Left lung (tissue), 10 donors: Measurements from ENCODE around the gene PPP1R10. TPM values are rescaled to one million over a fixed set of nuclear protein-coding genes. Genes with fewer than 3 reads are reported as not detected.

ENCODE experiments used
- ATAC-seq: fragments of 200-7000 bp; cut with Tn5 transposase; one replicate; pipeline ENCODE4 v1.9.1; 2020; ENCODE audit warnings: moderate library complexity
- DNase-seq, 4 donors: peaks; one replicate each; pipeline ENCODE4 v3.0.0-alpha.2; 2013 to 2020
- H3K27ac ChIP-seq, 2 donors: fragments of 200-600 bp; sonication (generic) in 1 of 2; one replicate each; pipeline versions ENCODE4 v1.5.0 to v1.8.0; 2020 to 2021
- H3K27me3 ChIP-seq, 2 donors: fragments of 200-600 bp; sonication (generic) in 1 of 2; one replicate each; pipeline versions ENCODE4 v1.5.0 to v1.8.0; 2020 to 2021
- H3K36me3 ChIP-seq, 2 donors: fragments of 200-600 bp; sonication (generic) in 1 of 2; one replicate each; pipeline versions ENCODE4 v1.5.0 to v1.8.0; 2020 to 2021
- H3K4me1 ChIP-seq, 2 donors: fragments of 200-600 bp; one replicate each; pipeline ENCODE4 v1.8.0; 2021
- H3K4me3 ChIP-seq, 2 donors: fragments of 200-600 bp; sonication (generic) in 1 of 2; one replicate each; pipeline versions ENCODE4 v1.5.0 to v1.8.0; 2020 to 2021; ENCODE audit warnings: mild to moderate bottlenecking in 1 of 2
- H3K9me3 ChIP-seq, 2 donors: fragments of 200-600 bp; sonication (generic) in 1 of 2; one replicate each; pipeline versions ENCODE4 v1.5.0 to v1.8.0; 2020 to 2021
- CTCF ChIP-seq, 2 donors: fragments of 200-600 bp; sonication (generic) in 1 of 2; IDR thresholded peaks; one replicate each; pipeline versions ENCODE4 v1.5.0 to v1.8.0; 2021; ENCODE audit warnings: antibody characterized with exemption in 2 of 2
- intact Hi-C, 2 donors: fragments of 100-400 bp; cut with DNase I; formaldehyde crosslinking; loops; one replicate each; pipeline versions ENCODE4 v1.11.2 to v1.14.2; 2022
- polyA plus RNA-seq, 6 donors: library from polyadenylated mRNA; unstranded; fragments of 120-200 nt; gene quantifications; one replicate each; pipeline ENCODE4 v1.2.1, GENCODE V29; 2013; ENCODE audit not compliant: insufficient read length in 6 of 6
- total RNA-seq, 2 donors: library from RNA; stranded (reverse); fragmentation: NEBNext Ultra II Directional; extraction: Animal tissue kit (Norgen Biotek cat#: 25700); gene quantifications; one replicate each; pipeline ENCODE4 v1.2.1, GENCODE V29; 2021
- donor health status: DM: no; HTN: yes; CAD: no.
- donor health status: DM: no; HTN: no; CAD: no.

The PPP1R10 gene
- total and polyA plus RNA-seq, 8 donors, result 44.9 to 71.1 (median 49.6) TPM

GRCh38 chr6:30656513-30656912, 39.5 kb upstream of the PPP1R10 start:
- H3K36me3 ChIP-seq, result peaks cover 5 to 100% of the 10 kb centered on the region in 2 donors
- ATAC-seq, result peak; percentile 32
- peak in 1 of 4 donors; percentile 61 for DNase-seq
- H3K27me3 ChIP-seq, result no peaks in the 10 kb centered on the region
- TF ChIP-seq CTCF (IDR thresholded peaks at IDR 0.05), result no peak
- H3K4me1 ChIP-seq, result no peaks in the 10 kb centered on the region
- no peaks in the 10 kb centered on the region for H3K9me3 ChIP-seq
- intact Hi-C loops, result no loop called here
- no peak overlapping the region for H3K4me3 ChIP-seq
- no peak overlapping the region for H3K27ac ChIP-seq

GRCh38 chr6:30655743-30656094, 38.7 kb upstream of the PPP1R10 start:
- H3K36me3 ChIP-seq, result peaks cover 5 to 100% of the 10 kb centered on the region in 2 donors
- intact Hi-C loops, result no loop called here
- no peak overlapping the region for H3K27ac ChIP-seq
- no peaks in the 10 kb centered on the region for H3K9me3 ChIP-seq
- TF ChIP-seq CTCF (IDR thresholded peaks at IDR 0.05), result no peak
- ATAC-seq (no peak), DNase-seq (no peak)
- H3K27me3 ChIP-seq, result no peaks in the 10 kb centered on the region
- no peak overlapping the region for H3K4me3 ChIP-seq
- H3K4me1 ChIP-seq, result no peaks in the 10 kb centered on the region

- Histone ChIP-seq H3K4me1 (no peaks in the 10 kb centered on the region), H3K9me3 (no peaks in the 10 kb centered on the region), H3K36me3 (peaks cover 5 to 100% of the 10 kb centered on the region in 2 donors), H3K4me3 (no peak overlapping the region), H3K27me3 (no peaks in the 10 kb centered on the region), H3K27ac (no peak overlapping the region)
- DNase-seq, result peak in 1 of 4 donors; percentile 28
- no peak for TF ChIP-seq CTCF (IDR thresholded peaks at IDR 0.05)
- no peak for ATAC-seq
- intact Hi-C loops, result no loop called here
These were observed 38.0 kb upstream of the PPP1R10 start for GRCh38 chr6:30654798-30655742.

GRCh38 chr6:30651143-30651542, 34.1 kb upstream of the PPP1R10 start:
- Histone ChIP-seq H3K27me3 (no peaks in the 10 kb centered on the region), H3K4me1 (peaks cover 4 to 15% of the 10 kb centered on the region in 2 donors), H3K36me3 (peaks cover 0 to 63% of the 10 kb centered on the region in 2 donors), H3K27ac (no peak overlapping the region), H3K9me3 (no peaks in the 10 kb centered on the region), H3K4me3 (no peak overlapping the region)
- ATAC-seq, result no peak
- peak in 1 of 4 donors; percentile 29 for DNase-seq
- intact Hi-C loops, result no loop called here
- no peak for TF ChIP-seq CTCF (IDR thresholded peaks at IDR 0.05)
